Fibroblast of skin of right biceps (primary cell): Measurements from ENCODE around the gene PYGO1.
A peak's percentile ranks its signal among the peaks of the same experiment; 100 is the strongest.

Source experiments
- DNase-seq: peaks from one replicate; pipeline ENCODE4 v3.0.0-alpha.2; 2013

The PYGO1 gene

GRCh38 chr15:55499151-55499550, 89.0 kb downstream of the PYGO1 start:
- DNase-seq = no peak

- peak; percentile 85 for DNase-seq
Measured at GRCh38 chr15:55498109-55498938, 89.8 kb downstream of the PYGO1 start.

- DNase-seq = no peak
Measured at GRCh38 chr15:55496716-55497115, 91.4 kb downstream of the PYGO1 start.

GRCh38 chr15:55494931-55495330, 93.2 kb downstream of the PYGO1 start:
- no peak for DNase-seq

GRCh38 chr15:55488952-55489600, 99.1 kb downstream of the PYGO1 start:
- peak; percentile 35 for DNase-seq
